ELR (cell line): ENCODE measurements around the gene CNDP2.
A peak's percentile ranks its signal among the peaks of the same experiment; 100 is the strongest.
"Not testable (repeated sequence)": the region's sequence is repeated elsewhere in the genome, so short reads cannot be mapped to it uniquely, and the experiment has no call there.

Source experiments
- DNase-seq: peaks from one replicate; pipeline ENCODE4 v3.0.0-alpha.2; 2015; ENCODE audit warnings: low read depth

The CNDP2 gene

DNA sequence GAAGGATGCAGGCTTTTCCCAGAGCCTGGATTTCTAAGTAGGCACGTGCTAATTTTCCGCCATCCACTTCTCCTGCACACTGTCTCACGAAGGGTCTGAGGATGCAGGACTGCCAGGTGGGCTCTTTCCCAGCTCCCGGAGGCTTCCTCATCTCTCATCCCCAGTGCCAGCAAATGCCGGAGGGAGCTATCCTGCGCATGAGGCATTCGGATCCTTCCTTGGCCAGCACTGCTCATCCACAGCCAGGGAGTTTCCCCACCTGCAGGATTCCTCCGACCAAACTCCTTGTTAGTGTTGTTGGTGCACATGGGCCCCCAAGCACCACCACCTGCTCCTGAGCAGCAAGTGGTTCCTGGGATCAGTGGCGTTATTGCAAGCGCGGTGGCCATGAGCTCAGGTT is 43.1 kb downstream of the CNDP2 start:
- DNase-seq: no peak

- no peak for DNase-seq
Measured at GRCh38 chr18:74540652-74541421, 44.7 kb downstream of the CNDP2 start.

DNA sequence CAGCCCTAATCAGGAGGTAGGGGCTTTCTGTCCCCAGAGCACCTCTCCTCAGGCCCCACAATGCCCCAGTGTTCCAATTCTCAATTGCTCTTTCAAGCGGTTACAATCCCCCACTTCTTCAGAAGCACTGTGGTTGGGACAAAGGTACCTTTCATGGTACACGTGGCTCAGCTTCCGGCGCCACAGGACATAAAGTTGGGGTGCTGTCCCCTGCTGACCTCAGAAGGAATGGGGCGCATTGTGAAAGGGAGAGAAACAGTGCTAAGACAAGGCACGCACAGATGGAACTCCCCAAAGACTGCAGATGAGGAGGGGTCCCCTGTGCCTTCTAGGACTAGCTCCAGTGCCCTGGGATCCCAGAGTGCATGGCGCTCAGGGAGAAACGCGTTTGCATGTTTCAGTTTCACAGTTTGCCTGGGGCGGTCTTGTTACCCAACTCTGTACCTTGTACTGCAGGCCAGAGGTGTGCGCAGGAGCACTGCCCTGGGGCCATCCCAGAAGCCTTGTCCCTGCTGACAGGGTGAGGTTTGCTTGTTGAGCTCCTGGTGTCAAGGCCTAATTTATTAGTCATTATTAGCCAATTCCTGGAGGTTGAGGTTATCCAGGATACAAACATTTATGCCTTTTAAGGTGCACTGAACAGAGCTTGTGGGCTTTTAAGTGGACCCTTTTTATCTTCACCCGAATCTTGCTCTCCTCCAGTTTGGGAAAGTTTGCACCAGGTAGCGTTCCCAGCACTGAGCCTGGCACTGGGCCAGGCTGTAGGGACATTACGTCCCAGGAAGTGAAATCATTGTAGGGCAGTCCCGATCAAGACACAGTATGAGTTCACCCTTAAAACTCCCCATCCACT is 45.8 kb downstream of the CNDP2 start:
- DNase-seq: no peak

GRCh38 chr18:74544898-74545297 is 48.7 kb downstream of the CNDP2 start:
- no peak for DNase-seq

DNA sequence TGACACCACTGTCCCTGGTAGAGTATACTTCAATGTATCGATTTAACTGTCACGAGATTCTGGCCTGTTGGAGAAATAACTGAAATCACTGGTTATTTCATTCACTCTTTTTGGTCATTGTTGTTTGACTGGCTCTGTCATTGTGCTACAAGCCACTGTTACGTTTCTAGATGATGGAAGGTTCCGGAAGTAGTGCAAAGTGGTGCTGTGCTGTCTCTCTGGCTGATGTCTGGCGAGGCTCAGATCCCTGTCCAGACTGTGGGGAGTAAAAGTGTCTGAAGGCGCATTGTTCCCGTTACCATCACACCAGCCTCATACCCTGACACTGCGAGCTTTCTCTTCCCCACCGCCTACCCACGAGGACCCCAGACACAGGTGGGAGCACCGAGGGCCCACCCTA is 49.8 kb downstream of the CNDP2 start:
- DNase-seq: no peak

DNA sequence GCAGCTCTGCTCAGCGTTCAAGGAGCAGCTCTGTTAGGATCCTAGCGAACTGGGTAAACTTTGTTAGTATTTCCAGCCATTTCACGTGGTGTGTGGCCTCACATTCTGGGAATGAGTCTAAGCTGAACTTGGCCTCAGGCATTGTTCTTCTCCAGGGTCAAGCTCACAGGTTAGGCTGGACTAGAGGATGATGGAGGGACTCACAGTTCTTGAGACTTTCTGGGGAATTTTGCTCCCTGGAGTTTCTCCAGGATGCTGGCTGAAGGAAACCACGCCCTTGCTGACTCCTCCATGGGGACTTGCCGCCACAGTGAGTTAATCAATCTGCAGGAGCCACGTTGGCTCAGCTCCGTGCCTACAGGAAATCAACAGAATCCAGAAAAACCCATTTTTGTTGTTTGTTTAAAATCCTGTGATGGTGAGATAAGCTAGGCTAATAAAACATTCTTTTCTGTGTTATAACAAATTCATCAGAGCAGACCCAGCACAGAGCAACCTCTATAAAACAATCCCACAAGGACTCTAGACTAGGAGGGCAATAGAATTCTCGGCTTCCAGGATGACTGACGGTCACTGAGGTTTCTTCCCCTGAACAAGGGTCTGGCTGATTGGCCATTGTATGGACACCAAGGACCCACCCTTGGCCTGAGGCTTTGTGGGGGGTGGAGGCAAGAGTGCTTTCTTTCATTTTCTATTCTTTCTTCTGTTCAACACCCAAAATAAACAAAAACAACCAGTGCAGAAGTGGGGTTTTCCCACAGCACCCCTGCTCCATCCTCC is 50.8 kb downstream of the CNDP2 start:
- peak; percentile 72 for DNase-seq

- DNase-seq: no peak
Measured at GRCh38 chr18:74547860-74548259, 51.7 kb downstream of the CNDP2 start.

GRCh38 chr18:74549591-74550104 is 53.5 kb downstream of the CNDP2 start:
- DNase-seq: no peak

- DNase-seq: no peak
Measured at GRCh38 chr18:74550886-74551285, 54.7 kb downstream of the CNDP2 start.

DNA sequence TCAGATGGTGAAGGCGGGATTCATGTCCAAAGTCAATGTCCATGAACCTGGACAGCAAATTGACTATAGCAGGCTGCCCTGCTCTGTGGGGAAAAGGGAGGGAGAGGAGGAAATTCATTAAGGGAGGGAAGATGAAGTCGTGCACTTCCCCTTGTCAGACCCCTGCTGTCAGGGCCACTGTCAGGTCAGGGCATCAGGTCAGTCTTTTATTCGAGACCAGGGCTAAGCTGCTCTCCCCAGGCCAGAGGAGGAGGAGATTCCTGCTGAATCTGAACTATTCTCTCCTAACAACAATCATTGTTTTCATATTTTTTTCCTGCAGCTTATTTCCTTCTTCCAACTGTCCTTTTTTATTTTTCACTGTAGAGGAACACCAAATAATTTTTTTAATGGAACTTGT is 55.3 kb downstream of the CNDP2 start:
- no peak for DNase-seq

GRCh38 chr18:74551936-74552555 is 55.9 kb downstream of the CNDP2 start:
- peak; percentile 85 for DNase-seq

DNA sequence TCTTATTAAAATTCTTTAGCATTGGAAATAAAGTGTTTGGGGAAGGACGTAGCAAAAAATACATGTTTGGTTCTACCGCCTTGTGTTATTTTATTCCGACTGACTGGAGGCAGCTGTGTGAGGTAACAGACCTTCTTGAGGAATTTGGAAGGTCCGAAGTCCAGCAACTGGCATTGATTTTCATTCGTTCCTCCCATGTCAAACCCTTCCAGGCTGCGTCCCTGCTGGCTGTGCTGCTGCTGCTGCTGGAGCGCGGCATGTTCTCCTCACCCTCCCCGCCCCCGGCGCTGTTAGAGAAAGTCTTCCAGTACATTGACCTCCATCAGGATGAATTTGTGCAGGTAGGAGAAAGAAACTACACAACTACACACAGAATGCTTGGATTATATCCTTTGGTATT is 60.0 kb downstream of the CNDP2 start:
- no peak for DNase-seq

- no peak for DNase-seq
Measured at GRCh38 chr18:74558096-74558495, 61.9 kb downstream of the CNDP2 start.

DNA sequence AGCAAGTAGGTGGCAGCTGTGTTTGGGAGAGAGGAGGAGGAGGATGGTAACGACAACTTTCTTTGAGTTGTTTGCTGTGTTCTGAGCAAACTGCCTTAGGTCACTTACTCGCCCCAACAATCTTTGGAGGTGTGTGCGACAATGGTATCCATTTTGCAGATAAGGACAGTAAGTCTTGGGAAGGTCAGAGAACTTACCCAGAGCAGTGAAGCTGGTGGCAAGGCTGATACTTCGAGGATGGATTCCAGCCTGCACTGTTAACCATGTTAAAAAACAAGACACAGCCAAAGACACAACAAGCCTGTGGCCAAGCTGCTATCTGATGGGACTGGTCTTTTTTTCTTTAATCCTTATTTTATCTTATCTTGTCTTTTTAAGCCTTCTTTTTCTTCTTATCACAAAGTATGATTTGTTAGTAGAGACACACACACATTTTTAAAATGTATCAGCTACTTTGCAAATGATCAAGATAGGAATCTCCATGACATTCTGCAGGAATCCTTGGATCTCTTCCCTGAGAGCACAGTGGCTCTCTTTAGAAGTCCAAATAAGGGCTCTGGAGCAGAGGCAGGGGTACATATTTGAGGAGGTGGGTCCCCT is 66.1 kb downstream of the CNDP2 start:
- no peak for DNase-seq

DNA sequence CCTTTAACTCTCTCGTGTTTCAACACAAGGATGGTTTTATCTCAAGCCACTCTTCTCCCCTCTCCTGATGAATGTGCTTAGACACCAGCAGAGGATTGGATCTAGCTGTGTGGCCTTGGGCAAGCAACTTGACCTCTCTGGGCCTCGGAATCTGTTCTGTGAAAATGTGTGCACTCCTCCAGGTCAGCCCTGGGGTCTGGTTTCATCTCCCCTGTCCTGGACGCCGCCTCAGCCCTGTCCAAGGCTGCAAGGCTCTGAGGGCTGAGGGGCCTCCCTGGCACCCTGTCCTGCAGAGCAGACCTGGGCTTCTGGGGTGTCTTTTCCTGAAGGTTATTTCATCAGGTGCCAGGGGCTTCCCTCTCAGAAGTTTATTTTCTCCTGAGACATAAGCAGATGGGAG is 66.6 kb downstream of the CNDP2 start:
- DNase-seq: no peak

- DNase-seq: no peak
Measured at GRCh38 chr18:74563999-74564398, 67.8 kb downstream of the CNDP2 start.

DNA sequence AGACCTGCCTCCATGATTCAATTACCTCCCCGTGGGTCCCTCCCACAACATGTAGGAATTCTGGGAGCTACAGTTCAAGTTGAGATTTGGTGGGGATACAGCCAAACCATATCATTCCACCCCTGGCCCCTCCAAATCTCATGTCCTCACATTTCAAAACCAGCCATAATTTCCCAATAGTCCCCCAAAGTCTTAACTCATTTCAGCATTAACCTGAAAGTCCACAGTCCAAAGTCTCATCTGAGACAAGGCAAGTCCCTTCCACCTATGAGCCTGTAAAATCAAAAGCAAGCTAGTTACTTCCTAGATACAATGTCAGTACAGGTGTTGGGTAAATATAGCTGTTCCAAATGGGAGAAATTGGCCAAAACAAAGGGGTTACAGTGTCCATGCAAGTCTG is 69.0 kb downstream of the CNDP2 start:
- DNase-seq: not testable (repeated sequence)

DNA sequence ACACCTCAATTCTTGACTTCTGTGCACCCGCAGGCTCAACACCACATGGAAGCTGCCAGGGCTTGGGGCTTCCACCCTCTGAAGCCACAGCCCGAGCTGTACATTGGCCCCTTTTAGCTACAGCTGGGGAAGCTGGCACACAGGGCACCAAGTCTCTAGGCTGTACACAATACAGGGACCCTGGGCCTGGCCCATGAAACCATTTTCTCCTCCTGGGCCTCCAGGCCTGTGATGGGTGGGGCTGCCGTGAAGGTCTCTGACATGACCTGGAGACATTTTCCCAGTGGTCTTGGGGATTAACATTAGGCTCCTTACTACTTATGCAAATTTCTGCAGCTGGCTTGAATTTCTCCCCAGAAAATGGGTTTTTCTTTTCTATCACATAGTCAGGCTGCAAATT is 69.8 kb downstream of the CNDP2 start:
- not testable (repeated sequence) for DNase-seq

DNA sequence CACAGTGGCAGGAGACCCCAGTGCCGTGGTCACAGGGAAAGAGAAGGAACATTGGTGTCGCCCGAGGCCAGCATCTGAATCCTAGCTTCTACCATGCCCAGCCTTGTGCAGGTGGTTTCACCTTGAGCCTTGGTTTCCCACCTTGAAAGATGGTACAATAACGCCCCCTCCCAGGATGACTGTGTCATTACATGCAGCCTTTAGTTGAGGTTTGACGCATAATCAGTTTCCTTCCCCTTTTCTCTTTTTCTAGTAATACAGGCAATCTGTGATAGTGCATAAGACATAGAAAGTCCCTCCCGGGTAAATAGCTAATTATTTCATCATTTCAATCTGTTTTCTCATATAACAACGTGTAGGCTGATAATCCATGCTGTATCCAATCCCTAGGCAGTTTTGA is 71.7 kb downstream of the CNDP2 start:
- no peak for DNase-seq

- no peak for DNase-seq
Measured at GRCh38 chr18:74569401-74569800, 73.2 kb downstream of the CNDP2 start.

- no peak for DNase-seq
Measured at GRCh38 chr18:74570266-74570665, 74.1 kb downstream of the CNDP2 start.
